ENCODE data around the gene TRAF1.

Gene TRAF1

DNA sequence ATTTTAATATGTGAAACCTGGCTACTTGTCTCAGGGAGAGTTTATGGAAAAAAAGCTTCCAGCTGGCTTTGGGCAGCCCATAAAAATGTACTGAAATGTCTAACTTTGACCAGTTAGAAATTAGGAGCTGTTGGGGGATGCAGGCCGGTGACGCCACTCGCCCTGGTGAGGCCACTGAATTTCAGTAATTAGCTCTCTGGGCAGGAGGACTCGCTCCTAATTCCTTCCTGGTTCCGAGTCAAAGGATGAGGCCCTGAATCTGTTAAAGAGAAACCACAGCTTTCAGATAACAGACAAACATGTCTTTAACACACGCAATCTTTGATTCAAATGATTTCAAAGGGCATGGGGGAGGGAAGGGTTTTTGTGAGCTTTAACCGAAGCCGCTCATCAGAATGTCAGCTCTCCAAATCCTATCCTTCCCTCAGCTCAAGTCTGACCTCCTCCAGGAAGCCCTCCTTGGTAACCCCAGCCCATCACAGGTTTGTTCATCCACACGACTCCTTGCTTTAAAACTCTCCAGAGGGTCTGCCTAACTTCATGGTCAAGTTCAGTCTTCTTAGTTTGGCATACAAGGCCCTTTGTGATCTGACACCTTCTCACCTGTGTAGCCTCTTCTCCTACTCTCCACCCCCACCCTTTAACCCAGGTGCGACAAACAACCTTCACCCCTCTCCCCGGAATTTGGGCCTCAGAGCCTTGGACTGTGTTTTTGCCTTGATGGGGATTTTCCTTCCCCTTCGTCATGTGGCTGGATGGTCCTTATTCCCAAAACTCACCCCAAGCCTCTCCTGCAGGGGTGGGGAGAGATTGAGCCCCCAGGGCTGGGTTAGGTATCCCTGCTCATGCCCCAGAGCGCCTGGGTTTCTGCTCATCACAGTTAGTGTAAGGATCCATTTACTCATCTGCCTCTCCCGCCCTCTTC is 36.0 kb downstream of the TRAF1 start:
- peaks cover 9% of the 10 kb centered on the region; the same call in 1 of the 2 replicates for H3F3A ChIP-seq (ENCODE audit: low read depth)
- H2AFZ ChIP-seq (ENCODE audit: low read length): no peak overlapping the region
- peak overlapping the region; percentile 0 for H3K4me3 ChIP-seq (ENCODE audit: low read length, poor library complexity, severe bottlenecking)
- H3K4me1 ChIP-seq (ENCODE audit: insufficient read depth, low read length, poor library complexity, severe bottlenecking): peaks cover 69% of the 10 kb centered on the region
- H3K9ac ChIP-seq (ENCODE audit: low read depth, low read length, poor library complexity, severe bottlenecking): peak overlapping the region; percentile 62
- no peaks in the 10 kb centered on the region for H3K79me2 ChIP-seq (ENCODE audit: insufficient read depth, low read length)
- H4K20me1 ChIP-seq (ENCODE audit: insufficient read depth, low read length, poor library complexity, severe bottlenecking): no peaks in the 10 kb centered on the region
- peak overlapping the region; percentile 71 for H3K4me2 ChIP-seq (ENCODE audit: low read depth, low read length, poor library complexity, severe bottlenecking)
- H3K27me3 ChIP-seq (ENCODE audit: insufficient read depth, low read length, poor library complexity, severe bottlenecking): no peaks in the 10 kb centered on the region
- H3K36me3 ChIP-seq (ENCODE audit: insufficient read depth, low read length): no peaks in the 10 kb centered on the region
- TF ChIP-seq, protein P1, sequence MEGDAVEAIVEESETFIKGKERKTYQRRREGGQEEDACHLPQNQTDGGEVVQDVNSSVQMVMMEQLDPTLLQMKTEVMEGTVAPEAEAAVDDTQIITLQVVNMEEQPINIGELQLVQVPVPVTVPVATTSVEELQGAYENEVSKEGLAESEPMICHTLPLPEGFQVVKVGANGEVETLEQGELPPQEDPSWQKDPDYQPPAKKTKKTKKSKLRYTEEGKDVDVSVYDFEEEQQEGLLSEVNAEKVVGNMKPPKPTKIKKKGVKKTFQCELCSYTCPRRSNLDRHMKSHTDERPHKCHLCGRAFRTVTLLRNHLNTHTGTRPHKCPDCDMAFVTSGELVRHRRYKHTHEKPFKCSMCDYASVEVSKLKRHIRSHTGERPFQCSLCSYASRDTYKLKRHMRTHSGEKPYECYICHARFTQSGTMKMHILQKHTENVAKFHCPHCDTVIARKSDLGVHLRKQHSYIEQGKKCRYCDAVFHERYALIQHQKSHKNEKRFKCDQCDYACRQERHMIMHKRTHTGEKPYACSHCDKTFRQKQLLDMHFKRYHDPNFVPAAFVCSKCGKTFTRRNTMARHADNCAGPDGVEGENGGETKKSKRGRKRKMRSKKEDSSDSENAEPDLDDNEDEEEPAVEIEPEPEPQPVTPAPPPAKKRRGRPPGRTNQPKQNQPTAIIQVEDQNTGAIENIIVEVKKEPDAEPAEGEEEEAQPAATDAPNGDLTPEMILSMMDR (conservative IDR thresholded peaks at IDR 0.05; ENCODE audit: low read length): no peak
- no peak for TF ChIP-seq EZH2phosphoT487 (IDR thresholded peaks at IDR 0.05; ENCODE audit: borderline replicate concordance)
- no peaks in the 10 kb centered on the region for H3K9me2 ChIP-seq (replicated peaks; ENCODE audit: low read depth, low read length)
- no peaks in the 10 kb centered on the region for H3K9me3 ChIP-seq (ENCODE audit: insufficient read depth, low read depth, low read length)

DNA sequence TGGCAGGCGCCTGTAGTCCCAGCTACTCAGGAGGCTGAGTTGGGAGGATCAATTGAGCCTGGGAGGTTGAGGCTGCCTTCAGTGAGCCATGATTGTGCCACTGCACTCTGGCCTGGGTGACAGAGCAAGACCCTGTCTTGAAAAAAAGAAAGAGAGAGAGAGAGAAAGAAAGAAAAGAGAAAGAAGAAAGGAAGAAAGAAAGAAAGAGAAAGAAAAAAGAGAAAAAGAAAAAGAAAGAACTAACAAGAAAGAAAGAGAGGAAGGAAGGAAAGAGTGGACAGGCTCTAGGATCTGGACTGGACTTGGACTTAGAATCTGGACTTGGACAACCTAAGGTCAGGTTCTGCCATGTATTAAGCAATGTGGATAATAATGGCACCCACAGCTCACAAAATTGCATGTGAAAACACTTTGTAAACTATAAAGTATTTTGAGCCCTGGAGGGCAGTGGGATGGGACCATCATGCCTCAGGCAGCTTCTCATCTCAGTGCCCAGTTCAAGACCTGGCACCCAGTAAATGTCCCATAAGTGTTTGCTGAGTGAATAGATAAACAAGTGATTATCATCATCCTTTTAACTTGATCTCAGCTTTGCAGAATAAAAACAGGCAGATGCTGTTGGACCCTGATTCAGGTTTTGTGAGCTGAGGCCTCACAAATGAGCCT is 36.9 kb downstream of the TRAF1 start:
- peak overlapping the region; percentile 62 for H3K9ac ChIP-seq (ENCODE audit: low read depth, low read length, poor library complexity, severe bottlenecking)
- no peaks in the 10 kb centered on the region for H3K27me3 ChIP-seq (ENCODE audit: insufficient read depth, low read length, poor library complexity, severe bottlenecking)
- H3K4me3 ChIP-seq (ENCODE audit: low read length, poor library complexity, severe bottlenecking): no peak overlapping the region
- peak overlapping the region; percentile 71 for H3K4me2 ChIP-seq (ENCODE audit: low read depth, low read length, poor library complexity, severe bottlenecking)
- peak overlapping the region; percentile 11; the same call in 1 of the 2 replicates for H2AFZ ChIP-seq (ENCODE audit: low read length)
- H3K79me2 ChIP-seq (ENCODE audit: insufficient read depth, low read length): no peaks in the 10 kb centered on the region
- no peaks in the 10 kb centered on the region for H3K9me2 ChIP-seq (replicated peaks; ENCODE audit: low read depth, low read length)
- H3K4me1 ChIP-seq (ENCODE audit: insufficient read depth, low read length, poor library complexity, severe bottlenecking): peaks cover 64% of the 10 kb centered on the region
- peaks cover 9% of the 10 kb centered on the region; the same call in 1 of the 2 replicates for H3F3A ChIP-seq (ENCODE audit: low read depth)
- no peaks in the 10 kb centered on the region for H3K9me3 ChIP-seq (ENCODE audit: insufficient read depth, low read depth, low read length)
- TF ChIP-seq EZH2phosphoT487 (IDR thresholded peaks at IDR 0.05; ENCODE audit: borderline replicate concordance): no peak
- TF ChIP-seq, protein P1 (conservative IDR thresholded peaks at IDR 0.05; ENCODE audit: low read length): no peak
- H4K20me1 ChIP-seq (ENCODE audit: insufficient read depth, low read length, poor library complexity, severe bottlenecking): no peaks in the 10 kb centered on the region
- no peaks in the 10 kb centered on the region for H3K36me3 ChIP-seq (ENCODE audit: insufficient read depth, low read length)

DNA sequence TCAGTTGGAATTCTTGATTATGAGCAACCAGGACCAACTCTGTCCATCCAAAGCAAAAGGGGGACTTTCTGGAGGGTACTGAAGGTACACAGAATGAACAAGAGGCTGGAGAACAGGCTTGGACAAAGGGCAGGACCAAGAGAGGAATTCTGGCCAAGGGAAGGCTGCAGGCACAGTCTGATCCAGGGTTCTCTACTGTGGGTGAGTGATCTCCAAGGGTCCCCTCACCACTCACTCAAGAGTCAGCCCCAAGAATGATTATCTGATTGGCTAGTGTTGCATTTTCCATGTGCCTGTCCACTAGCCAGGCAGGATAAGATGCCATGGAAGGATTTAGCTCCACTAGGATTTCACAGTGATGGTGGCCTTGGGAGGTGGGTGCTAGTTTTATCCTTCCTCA is 38.0 kb downstream of the TRAF1 start:
- H3K9ac ChIP-seq (ENCODE audit: low read depth, low read length, poor library complexity, severe bottlenecking): no peak overlapping the region
- peaks cover 59% of the 10 kb centered on the region for H3K4me1 ChIP-seq (ENCODE audit: insufficient read depth, low read length, poor library complexity, severe bottlenecking)
- H3K27me3 ChIP-seq (ENCODE audit: insufficient read depth, low read length, poor library complexity, severe bottlenecking): no peaks in the 10 kb centered on the region
- H3K9me2 ChIP-seq (replicated peaks; ENCODE audit: low read depth, low read length): no peaks in the 10 kb centered on the region
- H2AFZ ChIP-seq (ENCODE audit: low read length): no peak overlapping the region
- TF ChIP-seq, protein P1 (conservative IDR thresholded peaks at IDR 0.05; ENCODE audit: low read length): no peak
- TF ChIP-seq EZH2phosphoT487 (IDR thresholded peaks at IDR 0.05; ENCODE audit: borderline replicate concordance): no peak
- no peak overlapping the region for H3K4me3 ChIP-seq (ENCODE audit: low read length, poor library complexity, severe bottlenecking)
- H3F3A ChIP-seq (ENCODE audit: low read depth): peaks cover 9% of the 10 kb centered on the region; the same call in 1 of the 2 replicates
- H3K79me2 ChIP-seq (ENCODE audit: insufficient read depth, low read length): no peaks in the 10 kb centered on the region
- no peaks in the 10 kb centered on the region for H3K36me3 ChIP-seq (ENCODE audit: insufficient read depth, low read length)
- H4K20me1 ChIP-seq (ENCODE audit: insufficient read depth, low read length, poor library complexity, severe bottlenecking): no peaks in the 10 kb centered on the region
- H3K9me3 ChIP-seq (ENCODE audit: insufficient read depth, low read depth, low read length): no peaks in the 10 kb centered on the region
- H3K4me2 ChIP-seq (ENCODE audit: low read depth, low read length, poor library complexity, severe bottlenecking): no peak overlapping the region
